Neutrophil (primary cell): Measurements from ENCODE around the gene ZNF316.
"Not testable (repeated sequence)": the region's sequence is repeated elsewhere in the genome, so short reads cannot be mapped to it uniquely, and the experiment has no call there.

Experiments used
- H3K27ac ChIP-seq: fragments of 200-600 bp; sonication (generic); 2 replicates; pipeline ENCODE4 v1.5.1; 2016; ENCODE audit warnings: mild to moderate bottlenecking, moderate library complexity
- H3K27me3 ChIP-seq: fragments of 200-600 bp; sonication (generic); 2 replicates; pipeline ENCODE4 v1.6.0; 2016; ENCODE audit warnings: mild to moderate bottlenecking
- H3K36me3 ChIP-seq: fragments of 200-600 bp; sonication (generic); 2 replicates; pipeline ENCODE4 v1.5.1; 2017
- H3K4me1 ChIP-seq, 2 experiments: fragments of 200-600 bp in 1 of 2; sonication (generic) in 1 of 2; 1 replicate in 1 of 2; 2 replicates in 1 of 2; pipeline versions ENCODE4 v1.5.1 to v1.6.1; 2013 to 2016; ENCODE audit warnings: low read depth in 1 of 2, low read length in 1 of 2, mild to moderate bottlenecking in 1 of 2, moderate library complexity in 1 of 2; ENCODE audit not compliant: control insufficient read depth in 1 of 2, insufficient read depth in 1 of 2
- H3K4me3 ChIP-seq, 2 experiments: fragments of 200-600 bp in 1 of 2; sonication (generic) in 1 of 2; 1 replicate in 1 of 2; 2 replicates in 1 of 2; pipeline ENCODE4 v1.5.1; 2013 to 2016; ENCODE audit warnings: low read depth in 1 of 2, low read length in 1 of 2, mild to moderate bottlenecking in 1 of 2, moderate library complexity in 1 of 2
- H3K9me3 ChIP-seq: fragments of 200-600 bp; sonication (generic); 2 replicates; pipeline ENCODE4 v1.5.1; 2016
- TF ChIP-seq, protein P1 (sequence below): fragments of 200-600 bp; sonication (generic); IDR thresholded peaks from 2 replicates; pipeline ENCODE4 v1.5.1; 2016; ENCODE audit warnings: antibody characterized with exemption

The ZNF316 gene

DNA sequence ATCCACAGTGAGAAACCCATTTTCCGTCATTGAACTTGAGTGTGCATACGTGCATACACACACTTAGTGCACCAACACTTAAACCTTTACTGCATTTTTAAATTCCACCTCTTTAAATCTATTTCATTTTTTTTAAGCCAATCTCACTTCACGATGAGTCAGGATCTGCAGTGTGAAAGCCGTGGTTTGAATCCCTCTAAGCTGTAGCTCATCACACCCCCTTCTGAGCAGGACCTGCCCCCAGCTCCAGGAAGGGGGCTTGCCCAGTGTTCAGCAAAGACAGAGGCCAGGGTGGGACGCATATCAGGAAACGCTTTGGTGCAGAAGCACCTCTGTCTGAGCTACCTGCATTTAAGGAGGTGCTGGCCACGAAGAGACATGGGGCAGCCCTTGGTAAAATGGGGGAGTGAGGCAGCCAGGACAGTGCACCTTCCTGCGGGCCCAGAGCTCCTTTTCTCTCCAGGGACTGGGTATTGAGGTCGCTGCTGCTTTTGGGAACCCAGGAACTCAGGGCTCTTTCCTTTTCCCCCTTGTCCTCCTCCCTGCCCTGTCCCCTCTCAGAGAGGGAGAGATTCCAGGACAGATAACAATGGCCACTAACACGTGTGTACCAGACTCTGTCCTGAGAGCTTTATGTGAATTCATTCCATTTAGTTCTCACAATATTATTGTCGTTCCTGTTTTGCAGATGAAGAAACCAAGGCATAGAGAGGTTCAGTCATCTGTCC lies 21.7 kb downstream of the ZNF316 start:
- Histone ChIP-seq H3K27ac (no peak overlapping the region), H3K4me1 (peaks cover 0 to 1% of the 10 kb centered on the region in 2 experiments), H3K27me3 (peaks cover 55% of the 10 kb centered on the region), H3K9me3 (no peaks in the 10 kb centered on the region), H3K4me3 (no peak overlapping the region), H3K36me3 (peaks cover 20% of the 10 kb centered on the region)
- TF ChIP-seq, protein P1, sequence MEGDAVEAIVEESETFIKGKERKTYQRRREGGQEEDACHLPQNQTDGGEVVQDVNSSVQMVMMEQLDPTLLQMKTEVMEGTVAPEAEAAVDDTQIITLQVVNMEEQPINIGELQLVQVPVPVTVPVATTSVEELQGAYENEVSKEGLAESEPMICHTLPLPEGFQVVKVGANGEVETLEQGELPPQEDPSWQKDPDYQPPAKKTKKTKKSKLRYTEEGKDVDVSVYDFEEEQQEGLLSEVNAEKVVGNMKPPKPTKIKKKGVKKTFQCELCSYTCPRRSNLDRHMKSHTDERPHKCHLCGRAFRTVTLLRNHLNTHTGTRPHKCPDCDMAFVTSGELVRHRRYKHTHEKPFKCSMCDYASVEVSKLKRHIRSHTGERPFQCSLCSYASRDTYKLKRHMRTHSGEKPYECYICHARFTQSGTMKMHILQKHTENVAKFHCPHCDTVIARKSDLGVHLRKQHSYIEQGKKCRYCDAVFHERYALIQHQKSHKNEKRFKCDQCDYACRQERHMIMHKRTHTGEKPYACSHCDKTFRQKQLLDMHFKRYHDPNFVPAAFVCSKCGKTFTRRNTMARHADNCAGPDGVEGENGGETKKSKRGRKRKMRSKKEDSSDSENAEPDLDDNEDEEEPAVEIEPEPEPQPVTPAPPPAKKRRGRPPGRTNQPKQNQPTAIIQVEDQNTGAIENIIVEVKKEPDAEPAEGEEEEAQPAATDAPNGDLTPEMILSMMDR, result no peak

DNA sequence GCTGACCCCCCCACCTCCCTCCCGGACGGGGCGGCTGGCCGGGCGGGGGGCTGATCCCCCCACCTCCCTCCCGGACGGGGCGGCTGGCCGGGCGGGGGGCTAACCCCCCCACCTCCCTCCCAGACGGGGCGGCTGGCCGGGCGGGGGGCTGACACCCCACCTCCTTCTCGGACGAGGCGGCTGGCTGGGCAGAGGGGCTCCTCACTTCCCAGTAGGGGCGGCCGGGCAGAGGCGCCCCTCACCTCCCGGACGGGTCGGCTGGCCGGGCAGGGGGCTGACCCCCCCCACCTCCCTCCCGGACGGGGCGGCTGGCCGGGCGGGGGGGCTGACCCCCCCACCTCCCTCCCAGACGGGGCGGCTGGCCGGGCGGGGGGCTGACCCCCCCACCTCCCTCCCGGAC lies 33.7 kb downstream of the ZNF316 start:
- not testable (repeated sequence) for H3K4me3 ChIP-seq, H3K4me1 ChIP-seq, H3K27me3 ChIP-seq, H3K36me3 ChIP-seq, H3K27ac ChIP-seq
- H3K9me3 ChIP-seq, result peaks cover 28% of the 10 kb centered on the region

DNA sequence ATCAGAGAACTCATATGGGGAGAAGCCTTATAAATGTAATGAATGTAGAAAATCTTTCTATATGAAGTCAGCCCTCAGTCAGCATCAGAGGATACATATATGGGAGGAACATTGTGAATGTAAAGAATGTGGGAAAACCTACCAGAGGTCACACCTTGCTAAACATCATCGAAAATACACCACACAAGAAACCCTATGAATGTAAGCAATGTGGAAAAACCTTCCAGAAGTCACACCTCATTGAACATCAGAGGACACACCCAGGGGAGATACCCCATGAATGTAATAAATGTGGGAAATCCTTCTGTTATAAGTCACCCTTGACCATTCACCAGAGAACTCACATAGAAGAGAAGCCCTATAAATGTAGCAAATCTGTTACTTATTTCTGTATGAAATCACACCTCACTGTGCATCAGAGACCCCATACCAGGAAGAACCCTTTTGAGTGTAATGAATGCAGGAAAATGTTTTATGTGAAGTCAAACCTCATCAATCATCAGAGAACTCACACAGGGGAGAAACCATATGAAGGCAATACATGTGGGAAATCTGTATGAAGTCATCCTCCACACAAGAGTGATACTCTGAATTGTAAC lies 38.8 kb downstream of the ZNF316 start:
- Histone ChIP-seq H3K4me1 (no peaks in the 10 kb centered on the region), H3K36me3 (no peaks in the 10 kb centered on the region), H3K4me3 (no peak overlapping the region), H3K27ac (no peak overlapping the region), H3K9me3 (peaks cover 56% of the 10 kb centered on the region), H3K27me3 (no peaks in the 10 kb centered on the region)
- TF ChIP-seq, protein P1, result no peak

DNA sequence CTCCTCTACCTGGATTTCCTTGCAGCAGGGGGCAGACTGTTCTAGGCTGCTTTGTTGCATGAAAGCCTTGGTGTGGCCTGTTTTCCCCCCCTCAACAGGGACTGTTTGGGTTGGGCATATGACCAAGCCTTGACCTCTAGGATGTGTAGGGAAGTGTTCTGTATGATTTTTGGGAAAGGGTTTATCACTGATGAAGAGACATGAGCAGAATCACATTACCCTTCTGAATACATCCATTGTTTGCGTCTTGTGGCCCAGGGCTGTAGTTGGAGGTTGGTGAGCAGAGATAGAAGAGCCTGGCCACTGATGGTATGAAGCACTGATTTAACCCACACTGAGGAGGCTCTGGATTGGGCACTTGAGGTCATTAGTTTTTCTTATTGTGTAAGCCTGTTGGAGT lies 43.0 kb downstream of the ZNF316 start:
- Histone ChIP-seq H3K36me3 (no peaks in the 10 kb centered on the region), H3K27ac (no peak overlapping the region), H3K4me1 (no peaks in the 10 kb centered on the region), H3K9me3 (peaks cover 54% of the 10 kb centered on the region), H3K27me3 (no peaks in the 10 kb centered on the region), H3K4me3 (no peak overlapping the region)
- TF ChIP-seq, protein P1, result no peak

DNA sequence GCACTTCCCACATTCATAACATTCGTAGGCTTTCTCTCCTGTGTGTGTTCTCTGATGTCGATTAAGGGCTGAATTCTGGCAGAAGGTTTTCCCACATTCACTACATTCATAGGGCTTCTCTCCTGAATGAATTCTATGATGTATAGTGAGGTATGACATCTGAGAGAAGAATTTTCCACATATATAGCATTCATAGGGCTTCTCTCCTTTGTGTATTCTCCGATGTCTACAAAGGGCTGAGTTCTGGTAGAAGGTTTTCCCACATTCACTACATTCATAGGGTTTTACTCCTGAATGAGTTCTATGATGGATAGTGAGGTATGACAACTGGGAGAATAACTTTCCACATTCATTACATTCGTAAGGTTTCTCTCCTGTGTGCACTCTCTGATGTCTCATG lies 54.0 kb downstream of the ZNF316 start:
- Histone ChIP-seq H3K4me1 (no peaks in the 10 kb centered on the region), H3K27me3 (no peaks in the 10 kb centered on the region), H3K9me3 (peaks cover 86% of the 10 kb centered on the region), H3K4me3 (no peak overlapping the region), H3K36me3 (peaks cover 77% of the 10 kb centered on the region), H3K27ac (no peak overlapping the region)
- TF ChIP-seq, protein P1, result no peak

DNA sequence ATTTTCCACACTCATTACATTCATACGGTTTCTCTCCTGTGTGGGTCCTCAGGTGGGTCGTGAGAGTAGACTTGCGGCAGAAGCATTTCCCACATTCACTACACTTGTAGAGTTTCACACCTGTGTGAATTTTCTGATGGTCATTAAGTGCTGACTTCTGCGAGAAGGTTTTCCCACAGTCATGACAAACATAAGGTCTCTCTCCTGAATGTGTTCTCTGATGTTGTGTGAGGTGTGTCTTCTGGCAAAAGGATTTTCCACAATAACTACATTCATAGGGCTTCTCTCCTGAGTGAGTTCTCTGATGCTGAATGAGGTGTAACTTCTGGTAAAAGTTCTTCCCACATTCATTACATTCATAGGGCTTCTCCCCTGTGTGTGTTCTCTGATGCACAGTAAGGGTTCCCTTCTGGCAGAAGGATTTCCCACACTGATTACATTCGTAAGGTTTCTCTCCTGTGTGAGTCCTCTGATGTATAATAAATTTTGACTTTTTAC lies 54.5 kb downstream of the ZNF316 start:
- no peak overlapping the region for H3K27ac ChIP-seq
- H3K36me3 ChIP-seq, result peaks cover 81% of the 10 kb centered on the region
- H3K4me1 ChIP-seq, result no peaks in the 10 kb centered on the region
- TF ChIP-seq, protein P1, result no peak
- peaks cover 82% of the 10 kb centered on the region for H3K9me3 ChIP-seq
- H3K27me3 ChIP-seq, result no peaks in the 10 kb centered on the region
- H3K4me3 ChIP-seq, result no peak overlapping the region
